Osteoblast (primary cell): Measurements from ENCODE around the gene JHY. TPM values are rescaled to one million over a fixed set of nuclear protein-coding genes. Genes with fewer than 3 reads are reported as not detected.
A peak's percentile ranks its signal among the peaks of the same experiment; 100 is the strongest.

ENCODE experiments used
- DNase-seq: peaks from one replicate; pipeline ENCODE4 v3.0.0; 2011; ENCODE audit warnings: low spot score, mixed read lengths; ENCODE audit not compliant: insufficient read length; ENCODE audit errors: missing footprints
- H2AFZ ChIP-seq: 2 replicates; pipeline ENCODE4 v1.6.0; 2011; ENCODE audit warnings: mild to moderate bottlenecking, low read length
- H3K27ac ChIP-seq: 2 replicates; pipeline ENCODE4 v1.5.1; 2011; ENCODE audit warnings: mild to moderate bottlenecking, low read depth, low read length, moderate library complexity
- H3K27me3 ChIP-seq: 2 replicates; pipeline ENCODE4 v1.6.0; 2012; ENCODE audit warnings: mild to moderate bottlenecking, control low read depth, inconsistent platforms, low read length, moderate library complexity; ENCODE audit not compliant: insufficient read depth
- H3K36me3 ChIP-seq: 2 replicates; pipeline ENCODE4 v1.5.1; 2011; ENCODE audit warnings: mild to moderate bottlenecking, low read length, control low read depth, moderate library complexity; ENCODE audit not compliant: insufficient read depth
- H3K4me1 ChIP-seq: 2 replicates; pipeline ENCODE4 v1.5.1; 2011; ENCODE audit warnings: mild to moderate bottlenecking, low read length, control low read depth, moderate library complexity; ENCODE audit not compliant: insufficient read depth
- H3K4me2 ChIP-seq: 2 replicates; pipeline ENCODE4 v1.6.0; 2011; ENCODE audit warnings: mild to moderate bottlenecking, low read length; ENCODE audit not compliant: insufficient read depth
- H3K4me3 ChIP-seq: fragments of 200-600 bp; sonication (generic); 3 replicates; pipeline ENCODE4 v1.5.1; 2012; ENCODE audit warnings: mild to moderate bottlenecking, low read length, inconsistent platforms; ENCODE audit not compliant: insufficient read depth
- H3K79me2 ChIP-seq: 2 replicates; pipeline ENCODE4 v1.6.0; 2012; ENCODE audit warnings: mild to moderate bottlenecking, low read length, control low read depth, inconsistent platforms; ENCODE audit not compliant: insufficient read depth
- H3K9me3 ChIP-seq: 2 replicates; pipeline ENCODE4 v1.5.1; 2011; ENCODE audit warnings: low read depth, low read length, control low read depth
- H4K20me1 ChIP-seq: 2 replicates; pipeline ENCODE4 v1.6.0; 2012; ENCODE audit warnings: mild to moderate bottlenecking, low read length, control low read depth; ENCODE audit not compliant: insufficient read depth
- total RNA-seq: library from RNA; depleted of rRNA; stranded (reverse); fragments of >200 nt; gene quantifications from 2 replicates; pipeline ENCODE4 v1.2.3, GENCODE V29; 2012
- TF ChIP-seq, protein P1 (sequence below): IDR thresholded peaks from 2 replicates; pipeline ENCODE4 v1.5.1; 2011; ENCODE audit warnings: mild to moderate bottlenecking, low read depth, low read length, moderate library complexity; ENCODE audit errors: extremely low read depth

Gene JHY
- total RNA-seq, 1 donor = 12.7 TPM

GRCh38 chr11:122979815-122980595, 97.4 kb downstream of the JHY start:
- no peak overlapping the region for H3K4me3 ChIP-seq
- H3K36me3 ChIP-seq = no peaks in the 10 kb centered on the region
- peaks cover 99% of the 10 kb centered on the region for H3K27me3 ChIP-seq
- H3K27ac ChIP-seq = no peak overlapping the region
- no peak overlapping the region for H3K4me2 ChIP-seq
- H4K20me1 ChIP-seq = peaks cover 2% of the 10 kb centered on the region
- no peaks in the 10 kb centered on the region for H3K4me1 ChIP-seq
- TF ChIP-seq, protein P1, sequence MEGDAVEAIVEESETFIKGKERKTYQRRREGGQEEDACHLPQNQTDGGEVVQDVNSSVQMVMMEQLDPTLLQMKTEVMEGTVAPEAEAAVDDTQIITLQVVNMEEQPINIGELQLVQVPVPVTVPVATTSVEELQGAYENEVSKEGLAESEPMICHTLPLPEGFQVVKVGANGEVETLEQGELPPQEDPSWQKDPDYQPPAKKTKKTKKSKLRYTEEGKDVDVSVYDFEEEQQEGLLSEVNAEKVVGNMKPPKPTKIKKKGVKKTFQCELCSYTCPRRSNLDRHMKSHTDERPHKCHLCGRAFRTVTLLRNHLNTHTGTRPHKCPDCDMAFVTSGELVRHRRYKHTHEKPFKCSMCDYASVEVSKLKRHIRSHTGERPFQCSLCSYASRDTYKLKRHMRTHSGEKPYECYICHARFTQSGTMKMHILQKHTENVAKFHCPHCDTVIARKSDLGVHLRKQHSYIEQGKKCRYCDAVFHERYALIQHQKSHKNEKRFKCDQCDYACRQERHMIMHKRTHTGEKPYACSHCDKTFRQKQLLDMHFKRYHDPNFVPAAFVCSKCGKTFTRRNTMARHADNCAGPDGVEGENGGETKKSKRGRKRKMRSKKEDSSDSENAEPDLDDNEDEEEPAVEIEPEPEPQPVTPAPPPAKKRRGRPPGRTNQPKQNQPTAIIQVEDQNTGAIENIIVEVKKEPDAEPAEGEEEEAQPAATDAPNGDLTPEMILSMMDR = no peak
- no peak for DNase-seq
- H3K9me3 ChIP-seq = no peaks in the 10 kb centered on the region
- H2AFZ ChIP-seq = no peak overlapping the region
- H3K79me2 ChIP-seq = no peaks in the 10 kb centered on the region

DNA sequence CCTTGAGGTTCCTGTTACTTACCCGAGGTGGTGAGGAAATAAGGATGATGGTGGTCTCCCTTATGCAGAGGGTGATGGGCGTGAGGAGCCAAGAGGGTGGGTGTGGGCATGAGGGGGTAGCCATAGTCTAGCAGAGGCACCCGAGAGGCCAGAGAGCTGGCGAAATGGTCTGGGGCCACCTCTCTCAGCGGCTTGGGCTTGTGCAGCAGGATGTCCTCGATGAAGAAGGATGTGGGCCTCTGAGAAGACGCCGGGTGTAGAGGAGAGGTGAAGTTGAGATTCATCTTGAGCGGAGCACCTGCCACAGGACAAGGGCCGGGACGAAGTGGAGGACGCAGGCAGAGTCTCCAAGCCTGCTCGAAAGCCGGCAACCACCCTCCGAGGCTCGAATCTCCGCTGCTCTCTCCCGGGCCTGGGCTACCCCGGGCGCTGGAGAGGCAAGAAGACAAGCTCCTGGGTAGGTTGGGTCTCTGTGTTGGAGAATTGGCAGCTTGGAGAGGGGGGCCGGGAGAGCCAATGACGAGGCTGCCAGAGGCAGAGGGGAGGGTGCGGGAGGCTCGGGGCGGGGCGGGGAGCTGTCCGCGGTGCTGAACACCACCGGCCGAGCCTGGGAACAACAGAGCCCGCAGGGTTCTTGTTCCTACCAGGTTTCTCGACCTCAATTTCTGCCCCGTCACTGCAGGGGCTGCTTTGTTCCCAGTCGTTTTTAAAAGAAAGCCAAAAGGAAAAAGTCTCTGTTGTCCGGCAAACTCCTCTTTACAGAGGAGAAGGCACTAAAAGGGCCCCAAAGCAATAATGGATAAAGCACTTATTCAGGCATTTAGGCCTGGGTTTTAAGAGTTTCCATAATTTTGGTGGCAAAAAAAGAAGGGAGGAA, 99.1 kb downstream of the JHY start, which contains the start of gene BSX:
TSS of gene BSX (minus strand) at position 447 of the 877 bp plus-strand sequence. CDS start at position 284, 163 bp downstream.
- H2AFZ ChIP-seq = no peak within 1 kb of the TSS
- H3K4me1 ChIP-seq = no peaks in the 10 kb centered on the region
- no peak within 1 kb of the TSS for H3K4me2 ChIP-seq
- no peak within 1 kb of the TSS for H3K27ac ChIP-seq
- peaks cover 2% of the 10 kb centered on the region for H4K20me1 ChIP-seq
- no peaks in the 10 kb centered on the region for H3K36me3 ChIP-seq
- no peak within 1 kb of the TSS for H3K4me3 ChIP-seq
- DNase-seq = peak; percentile 94
- H3K27me3 ChIP-seq = peaks cover 99% of the 10 kb centered on the region
- no peaks in the 10 kb centered on the region for H3K9me3 ChIP-seq
- no peaks in the 10 kb centered on the region for H3K79me2 ChIP-seq
- TF ChIP-seq, protein P1 = no peak

GRCh38 chr11:122983438-122984185, 101.1 kb downstream of the JHY start:
- H3K27me3 ChIP-seq = peaks cover 89% of the 10 kb centered on the region
- peaks cover 2% of the 10 kb centered on the region for H4K20me1 ChIP-seq
- H2AFZ ChIP-seq = peak overlapping the region; percentile 88

More at GRCh38 chr11:122983438-122984185, 101.1 kb downstream of the JHY start:
- Histone ChIP-seq H3K4me1 (no peaks in the 10 kb centered on the region), H3K9me3 (no peaks in the 10 kb centered on the region), H3K4me2 (peak overlapping the region; percentile 82), H3K79me2 (no peaks in the 10 kb centered on the region), H3K4me3 (peak overlapping the region; percentile 83), H3K27ac (no peak overlapping the region), H3K36me3 (no peaks in the 10 kb centered on the region)
- TF ChIP-seq, protein P1 = no peak
- DNase-seq = no peak
